ENCODE data around the gene HBS1L.

Gene HBS1L

DNA sequence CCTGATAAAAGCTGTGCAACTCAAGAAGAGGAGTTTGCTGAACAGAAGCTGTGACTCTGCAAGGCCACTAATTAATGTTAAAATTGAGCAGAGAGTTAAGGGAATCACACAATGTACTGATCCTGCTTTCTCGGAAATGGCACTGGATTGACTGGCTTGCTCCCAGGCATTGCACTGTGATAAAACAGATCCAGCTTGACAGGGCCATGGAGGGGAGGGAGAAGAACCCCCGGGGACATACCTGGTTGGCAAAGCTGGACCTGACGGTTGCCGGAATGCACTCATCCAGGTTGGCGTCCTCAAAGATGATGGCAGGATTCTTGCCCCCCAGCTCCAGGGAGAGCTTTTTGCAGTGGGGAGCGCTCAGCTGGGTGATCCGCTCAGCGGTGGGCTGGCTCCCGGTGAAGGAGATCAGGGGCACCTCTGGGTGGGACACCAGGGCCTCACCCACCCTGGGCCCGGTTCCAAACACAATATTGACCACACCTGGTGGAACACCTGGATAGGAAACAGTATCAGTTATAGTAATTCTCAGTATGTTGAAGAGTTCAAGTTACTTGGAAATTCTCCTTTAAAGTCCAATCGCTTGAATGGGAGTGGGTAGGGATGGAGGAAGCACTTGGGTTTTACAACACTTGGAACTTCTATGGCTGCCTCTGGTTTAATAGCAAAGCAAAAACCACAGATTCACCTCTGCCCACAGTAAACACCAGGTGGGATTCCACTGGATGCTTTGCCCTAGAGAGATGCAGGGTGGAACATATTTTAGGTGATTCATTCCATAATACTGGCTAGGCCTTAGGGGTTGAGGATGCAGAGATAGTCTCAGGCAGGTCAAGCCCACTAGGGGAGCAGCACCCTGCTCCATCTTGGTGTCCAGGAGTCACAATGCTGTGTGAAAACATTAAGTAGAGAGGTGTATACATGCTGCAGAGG is 121.8 kb downstream of the HBS1L start:
- peaks cover 3% of the 10 kb centered on the region for H3K36me3 Mint-ChIP-seq (ENCODE audit: low read depth)
- H3K27me3 Mint-ChIP-seq (ENCODE audit: low read depth): no peaks in the 10 kb centered on the region
- no peak overlapping the region for H3K27ac Mint-ChIP-seq
- H3K4me3 Mint-ChIP-seq: no peak overlapping the region
- peaks cover 2% of the 10 kb centered on the region for H3K4me1 Mint-ChIP-seq (ENCODE audit: low read depth)
- DNase-seq (ENCODE audit: low spot score): no peak
- no peaks in the 10 kb centered on the region for H3K9me3 Mint-ChIP-seq

DNA sequence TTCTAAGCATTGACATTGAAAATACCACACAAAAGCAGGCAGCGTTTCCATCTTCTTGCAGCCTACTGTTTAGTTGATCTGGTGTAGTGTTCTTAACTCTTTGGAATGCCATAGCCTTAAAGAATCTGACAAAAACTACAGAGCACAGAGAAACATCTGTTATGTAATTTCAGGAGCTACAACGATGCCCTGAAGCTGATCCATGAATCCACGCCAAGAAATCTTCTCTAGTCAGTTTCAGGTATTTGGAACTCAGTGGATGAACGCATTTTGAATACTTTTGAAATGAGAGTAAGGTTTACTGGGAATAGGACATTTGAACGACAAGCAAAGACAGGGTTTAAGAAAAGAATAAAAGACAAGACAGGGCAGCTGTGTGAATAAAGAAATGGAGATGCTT is 122.5 kb downstream of the HBS1L start:
- H3K36me3 Mint-ChIP-seq (ENCODE audit: low read depth): peaks cover 3% of the 10 kb centered on the region
- no peaks in the 10 kb centered on the region for H3K9me3 Mint-ChIP-seq
- H3K4me1 Mint-ChIP-seq (ENCODE audit: low read depth): peaks cover 6% of the 10 kb centered on the region
- H3K27me3 Mint-ChIP-seq (ENCODE audit: low read depth): no peaks in the 10 kb centered on the region
- no peak overlapping the region for H3K27ac Mint-ChIP-seq
- no peak for DNase-seq (ENCODE audit: low spot score)
- H3K4me3 Mint-ChIP-seq: no peak overlapping the region

DNA sequence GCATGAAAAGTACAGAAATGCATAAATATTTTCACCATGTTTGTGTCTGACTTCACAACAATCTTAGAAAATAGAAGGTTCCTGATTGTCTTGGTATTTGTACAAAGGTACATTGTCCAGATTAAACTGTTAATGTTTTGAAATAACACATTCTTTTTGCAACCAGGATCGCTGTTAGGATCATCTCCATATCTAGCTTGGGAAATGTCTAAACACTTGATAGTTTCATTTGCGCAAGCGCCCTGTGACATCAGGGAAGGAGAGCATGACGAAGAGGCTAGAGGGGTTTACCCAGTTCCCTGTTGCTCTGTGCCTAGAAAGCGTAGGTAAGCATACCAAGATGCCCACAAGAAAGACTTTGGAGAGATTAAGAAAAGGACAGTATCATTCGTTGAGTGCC is 124.2 kb downstream of the HBS1L start:
- no peak overlapping the region for H3K4me3 Mint-ChIP-seq
- no peak overlapping the region for H3K27ac Mint-ChIP-seq
- peaks cover 7% of the 10 kb centered on the region for H3K36me3 Mint-ChIP-seq (ENCODE audit: low read depth)
- no peak for DNase-seq (ENCODE audit: low spot score)
- H3K4me1 Mint-ChIP-seq (ENCODE audit: low read depth): peaks cover 7% of the 10 kb centered on the region
- H3K27me3 Mint-ChIP-seq (ENCODE audit: low read depth): no peaks in the 10 kb centered on the region
- no peaks in the 10 kb centered on the region for H3K9me3 Mint-ChIP-seq

DNA sequence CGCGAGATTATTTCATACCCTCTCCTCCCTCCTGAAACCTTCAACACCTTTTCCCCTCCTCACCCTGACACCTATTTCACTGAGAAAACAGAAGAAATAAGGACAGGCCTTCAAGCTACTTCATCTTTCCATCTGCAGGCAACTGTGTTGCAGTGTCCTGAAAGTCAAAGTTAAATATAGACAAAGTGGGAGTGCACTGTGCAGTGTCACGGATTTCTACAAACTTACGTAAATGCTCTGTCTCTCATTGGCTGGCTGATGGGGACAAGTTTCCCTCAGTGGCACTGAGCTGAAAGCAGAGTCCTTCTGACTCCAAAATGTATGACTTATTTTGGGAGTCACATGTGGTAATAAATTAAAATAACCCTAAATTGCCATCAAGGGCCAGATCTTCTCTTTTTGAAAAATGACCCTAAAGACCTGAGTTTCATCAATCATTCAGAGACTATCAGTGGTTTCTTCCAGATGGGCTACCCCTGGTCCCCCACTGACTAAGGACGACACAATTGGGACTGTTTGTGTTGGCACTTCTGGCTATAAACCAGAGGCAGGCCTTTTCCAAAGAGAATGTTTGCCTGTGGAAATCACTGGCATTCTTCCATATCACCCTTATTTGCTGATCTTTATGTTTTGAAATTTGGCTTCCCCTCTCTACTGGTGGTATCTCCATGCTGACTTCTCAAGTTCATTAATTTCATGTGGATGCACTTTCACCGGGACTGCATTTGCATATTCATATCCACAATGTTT is 126.3 kb downstream of the HBS1L start:
- no peak overlapping the region for H3K27ac Mint-ChIP-seq
- no peaks in the 10 kb centered on the region for H3K9me3 Mint-ChIP-seq
- DNase-seq (ENCODE audit: low spot score): no peak
- H3K4me1 Mint-ChIP-seq (ENCODE audit: low read depth): peaks cover 7% of the 10 kb centered on the region
- no peak overlapping the region for H3K4me3 Mint-ChIP-seq
- H3K27me3 Mint-ChIP-seq (ENCODE audit: low read depth): no peaks in the 10 kb centered on the region
- peaks cover 7% of the 10 kb centered on the region for H3K36me3 Mint-ChIP-seq (ENCODE audit: low read depth)

DNA sequence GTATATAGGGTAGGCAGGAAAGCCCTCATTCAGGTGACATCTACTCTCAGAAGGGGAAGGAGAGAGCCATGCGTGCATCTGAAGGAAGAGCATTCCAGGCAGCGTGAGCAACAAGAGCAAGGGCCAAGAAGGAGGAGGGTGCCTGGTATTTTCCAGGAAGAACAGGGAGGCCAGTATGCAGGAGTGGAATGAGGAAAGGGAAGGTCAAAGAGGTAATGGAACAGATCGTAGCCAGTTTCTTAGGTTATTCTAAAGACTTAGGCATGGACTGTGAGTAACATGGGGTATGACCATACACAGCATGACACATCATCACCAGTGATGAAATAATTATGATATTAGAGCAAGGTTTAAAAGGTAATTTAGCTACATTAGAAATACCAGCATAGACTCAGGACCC is 128.8 kb downstream of the HBS1L start:
- H3K4me1 Mint-ChIP-seq (ENCODE audit: low read depth): peaks cover 7% of the 10 kb centered on the region
- no peaks in the 10 kb centered on the region for H3K27me3 Mint-ChIP-seq (ENCODE audit: low read depth)
- no peak overlapping the region for H3K4me3 Mint-ChIP-seq
- no peak for DNase-seq (ENCODE audit: low spot score)
- H3K9me3 Mint-ChIP-seq: no peaks in the 10 kb centered on the region
- no peak overlapping the region for H3K27ac Mint-ChIP-seq
- peaks cover 7% of the 10 kb centered on the region for H3K36me3 Mint-ChIP-seq (ENCODE audit: low read depth)

DNA sequence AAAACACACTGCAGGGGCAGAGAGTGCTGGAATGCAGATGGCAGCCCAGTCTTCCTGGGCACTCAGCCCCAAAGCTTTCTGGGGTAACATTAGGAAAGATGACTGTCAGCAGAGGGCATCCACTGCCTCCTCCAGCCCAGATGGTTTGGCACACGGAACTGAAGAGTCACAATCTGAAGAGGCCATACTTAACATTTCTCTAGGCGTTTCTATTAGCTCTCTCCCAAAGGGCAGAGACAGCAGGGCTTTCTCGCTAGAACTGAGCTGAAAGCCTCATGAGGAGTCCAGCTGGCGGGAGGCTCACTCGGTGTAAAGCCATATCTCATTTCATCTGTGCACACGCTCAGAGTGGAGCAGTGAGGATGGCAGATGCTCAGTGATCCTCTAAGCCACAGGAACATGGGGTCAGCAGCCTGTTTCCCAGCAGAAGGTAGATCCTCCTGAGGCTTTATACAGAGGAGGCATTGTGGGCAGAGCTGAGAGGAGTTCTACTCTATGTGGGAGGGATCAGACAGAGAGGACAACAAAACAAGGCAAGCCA is 132.8 kb downstream of the HBS1L start:
- Mint-ChIP-seq H3K4me1 (ENCODE audit: low read depth) (no peaks in the 10 kb centered on the region), H3K27ac (no peak overlapping the region), H3K4me3 (no peak overlapping the region)

DNA sequence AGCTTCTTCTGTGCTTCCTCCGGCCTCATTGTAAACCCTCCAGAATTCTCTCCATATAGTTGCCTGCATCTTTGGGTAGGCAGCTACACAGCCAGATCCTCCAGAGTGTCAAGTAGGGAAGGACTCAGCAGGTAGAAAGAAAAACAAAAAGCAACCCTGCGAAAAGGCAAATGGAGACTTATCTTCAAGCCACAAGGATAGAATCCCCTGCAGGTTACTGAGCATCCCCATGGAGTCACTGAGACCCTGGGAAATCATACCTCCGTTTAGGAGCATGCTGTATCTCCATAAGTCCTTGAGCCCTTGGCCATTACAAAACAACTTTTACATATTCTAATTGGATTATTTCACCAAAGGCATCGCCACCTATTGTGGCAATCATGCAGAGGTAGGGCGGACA is 133.3 kb downstream of the HBS1L start:
- no peaks in the 10 kb centered on the region for H3K36me3 Mint-ChIP-seq (ENCODE audit: low read depth)
- H3K27me3 Mint-ChIP-seq (ENCODE audit: low read depth): no peaks in the 10 kb centered on the region
- H3K4me3 Mint-ChIP-seq: no peak overlapping the region
- no peaks in the 10 kb centered on the region for H3K4me1 Mint-ChIP-seq (ENCODE audit: low read depth)
- no peaks in the 10 kb centered on the region for H3K9me3 Mint-ChIP-seq
- H3K27ac Mint-ChIP-seq: no peak overlapping the region
- no peak for DNase-seq (ENCODE audit: low spot score)

More for the DNA sequence above, 132.8 kb downstream of the HBS1L start:
- Mint-ChIP-seq H3K36me3 (ENCODE audit: low read depth) (peaks cover 1% of the 10 kb centered on the region), H3K9me3 (no peaks in the 10 kb centered on the region), H3K27me3 (ENCODE audit: low read depth) (no peaks in the 10 kb centered on the region)
- no peak for DNase-seq (ENCODE audit: low spot score)

DNA sequence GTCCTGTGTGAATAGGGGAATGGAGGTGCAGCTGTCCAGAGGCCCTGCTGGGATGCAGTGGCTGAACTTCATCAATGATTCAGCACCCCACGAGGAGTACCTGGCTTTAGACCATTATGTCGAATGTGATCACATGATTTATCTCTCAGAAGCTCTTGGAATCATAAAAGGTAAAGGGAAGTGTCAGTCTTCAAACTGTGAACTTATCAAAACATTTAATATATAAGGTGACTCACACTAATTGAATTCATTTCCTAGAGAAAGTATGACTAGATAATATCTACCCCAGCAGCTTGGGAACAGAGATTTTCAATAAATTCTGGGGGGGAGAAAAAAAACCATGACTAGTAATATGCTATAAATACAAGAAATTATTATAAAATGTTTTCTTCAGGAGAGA is 134.2 kb downstream of the HBS1L start:
- DNase-seq (ENCODE audit: low spot score): no peak
- no peaks in the 10 kb centered on the region for H3K27me3 Mint-ChIP-seq (ENCODE audit: low read depth)
- H3K27ac Mint-ChIP-seq: no peak overlapping the region
- no peaks in the 10 kb centered on the region for H3K36me3 Mint-ChIP-seq (ENCODE audit: low read depth)
- no peak overlapping the region for H3K4me3 Mint-ChIP-seq
- no peaks in the 10 kb centered on the region for H3K4me1 Mint-ChIP-seq (ENCODE audit: low read depth)
- no peaks in the 10 kb centered on the region for H3K9me3 Mint-ChIP-seq

DNA sequence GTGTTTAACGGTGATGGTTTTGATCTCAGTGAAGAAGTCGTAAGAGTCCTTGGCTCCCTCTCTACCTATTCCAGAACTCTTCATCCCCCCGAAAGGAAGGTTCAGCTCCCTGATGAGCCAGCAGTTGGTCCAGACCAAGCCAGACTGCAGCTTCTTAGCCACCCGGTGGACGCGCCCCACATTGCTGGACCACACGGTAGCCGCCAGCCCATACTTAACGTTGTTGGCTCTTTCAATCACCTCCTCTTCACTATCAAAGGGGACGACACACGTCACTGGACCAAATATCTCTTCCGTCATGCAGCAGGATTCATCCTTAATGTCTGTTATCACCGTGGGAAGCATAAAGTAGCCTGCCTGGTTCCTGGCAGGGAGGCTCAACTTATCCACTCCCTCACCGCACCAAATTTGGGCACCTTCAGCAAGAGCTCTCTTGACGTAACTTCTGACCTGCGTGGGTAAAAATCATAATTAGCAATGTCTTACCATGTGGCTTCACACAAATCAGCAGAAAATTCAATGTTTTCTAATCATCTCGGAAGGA is 136.1 kb downstream of the HBS1L start:
- Mint-ChIP-seq H3K4me1 (ENCODE audit: low read depth) (no peaks in the 10 kb centered on the region), H3K4me3 (no peak overlapping the region), H3K9me3 (no peaks in the 10 kb centered on the region), H3K27ac (no peak overlapping the region), H3K27me3 (ENCODE audit: low read depth) (no peaks in the 10 kb centered on the region), H3K36me3 (ENCODE audit: low read depth) (no peaks in the 10 kb centered on the region)
- DNase-seq (ENCODE audit: low spot score): no peak

DNA sequence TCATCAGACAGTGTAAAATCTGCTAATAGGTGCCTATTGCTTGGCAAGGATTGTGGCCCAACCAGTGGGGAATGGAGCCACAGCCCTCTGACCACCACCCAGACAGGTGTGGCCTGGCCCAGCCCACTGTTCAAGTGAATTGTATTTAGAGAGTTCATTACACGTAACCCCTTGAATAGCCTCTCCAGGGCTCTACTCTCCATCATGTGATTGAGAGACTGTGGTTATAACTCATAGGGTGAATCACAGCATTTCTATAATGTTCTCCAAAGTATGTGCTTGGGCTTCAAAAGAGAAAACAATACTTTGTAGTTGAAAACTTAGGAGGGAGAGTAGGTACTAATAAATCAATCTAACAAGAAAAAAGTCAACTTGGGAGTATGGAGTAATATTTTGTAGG is 143.1 kb downstream of the HBS1L start:
- H3K9me3 Mint-ChIP-seq: no peaks in the 10 kb centered on the region
- no peak overlapping the region for H3K27ac Mint-ChIP-seq
- no peak overlapping the region for H3K4me3 Mint-ChIP-seq
- DNase-seq (ENCODE audit: low spot score): no peak
- H3K36me3 Mint-ChIP-seq (ENCODE audit: low read depth): no peaks in the 10 kb centered on the region
- H3K27me3 Mint-ChIP-seq (ENCODE audit: low read depth): peaks cover 23% of the 10 kb centered on the region
- H3K4me1 Mint-ChIP-seq (ENCODE audit: low read depth): no peaks in the 10 kb centered on the region

DNA sequence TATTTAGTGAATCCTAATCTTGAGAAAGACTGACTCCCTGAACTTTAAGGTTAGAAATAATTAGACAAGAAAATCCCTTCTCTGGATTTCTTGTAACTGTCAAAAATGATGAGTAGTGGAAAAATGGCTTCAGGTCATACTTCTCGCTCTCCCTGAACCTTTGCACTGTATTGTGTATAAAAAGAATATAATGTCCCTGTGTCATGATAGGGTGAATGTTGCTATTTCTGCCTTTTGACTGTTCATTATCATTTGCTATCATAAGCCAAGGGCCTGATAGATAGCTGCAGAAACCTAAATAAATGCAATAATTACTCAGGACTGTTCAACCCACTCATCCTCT is 144.1 kb downstream of the HBS1L start:
- Mint-ChIP-seq H3K27ac (no peak overlapping the region), H3K27me3 (ENCODE audit: low read depth) (peaks cover 23% of the 10 kb centered on the region), H3K36me3 (ENCODE audit: low read depth) (no peaks in the 10 kb centered on the region), H3K4me3 (no peak overlapping the region), H3K4me1 (ENCODE audit: low read depth) (no peaks in the 10 kb centered on the region), H3K9me3 (no peaks in the 10 kb centered on the region)
- DNase-seq (ENCODE audit: low spot score): no peak
